GM12878 (cell line): ENCODE measurements around the gene CEACAM3.

Experiments
- BACH1 ChIP-seq: fragments of 450-650 bp; IDR thresholded peaks from 2 replicates; pipeline ENCODE4 v1.6.1; 2017; ENCODE audit warnings: mild to moderate bottlenecking, borderline replicate concordance
- CTCF ChIP-seq, 3 experiments: IDR thresholded peaks in 2 of 3; conservative IDR thresholded peaks in 1 of 3; 2 replicates each; pipeline ENCODE4 v1.5.1; 2011; ENCODE audit warnings: low read depth in 3 of 3, low read length in 3 of 3, mild to moderate bottlenecking in 3 of 3, control low read depth in 2 of 3, moderate library complexity in 2 of 3, inconsistent platforms in 1 of 3, mixed read lengths in 1 of 3; ENCODE audit not compliant: control insufficient read depth in 2 of 3, insufficient read depth in 1 of 3; ENCODE audit errors: extremely low read depth in 1 of 3
- FOXM1 ChIP-seq: IDR thresholded peaks from 2 replicates; pipeline ENCODE4 v1.6.1; 2012; ENCODE audit warnings: low read depth, mild to moderate bottlenecking, inconsistent platforms, low read length, moderate library complexity
- MLLT1 ChIP-seq: fragments of 450-650 bp; IDR thresholded peaks from 2 replicates; pipeline ENCODE4 v1.6.1; 2016; ENCODE audit warnings: mild to moderate bottlenecking
- MYC ChIP-seq: IDR thresholded peaks from 2 replicates; pipeline ENCODE4 v1.6.1; 2011; ENCODE audit warnings: mild to moderate bottlenecking, low read length, moderate library complexity, inconsistent platforms; ENCODE audit not compliant: insufficient read depth, insufficient replicate concordance, insufficient read length, severe bottlenecking
- NFYB ChIP-seq: IDR thresholded peaks from 2 replicates; pipeline ENCODE4 v1.6.1; 2011; ENCODE audit warnings: low read depth, mild to moderate bottlenecking, low read length, improper control_type of control experiment, moderate library complexity; ENCODE audit not compliant: insufficient read depth
- YY1 ChIP-seq: IDR thresholded peaks from 2 replicates; pipeline ENCODE4 v1.6.1; 2011; ENCODE audit warnings: low read depth, mild to moderate bottlenecking, low read length

GRCh38 chr19:41784312-41784711 lies 12.1 kb upstream of the CEACAM3 start:
- TF ChIP-seq NFYB = no peak
- no peak for TF ChIP-seq CTCF (IDR thresholded peaks at IDR 0.05 in 2 of 3, conservative IDR thresholded peaks at IDR 0.05 in 1 of 3; ENCODE audit: control insufficient read depth in 2 of 3, extremely low read depth in 1 of 3, insufficient read depth in 1 of 3, low read depth in 3 of 3, low read length in 3 of 3)
- no peak for TF ChIP-seq YY1
- TF ChIP-seq BACH1 = no peak
- no peak for TF ChIP-seq MLLT1
- TF ChIP-seq FOXM1 = no peak
- TF ChIP-seq MYC = no peak
